GM12892 (cell line): Measurements from ENCODE around the gene RMND5B.

Experiments
- POLR2A ChIP-seq: IDR thresholded peaks from 2 replicates; pipeline ENCODE4 v1.6.1; 2011; ENCODE audit warnings: low read depth, low read length, control low read depth
- POLR2AphosphoS5 ChIP-seq: IDR thresholded peaks from 2 replicates; pipeline ENCODE4 v1.6.1; 2011; ENCODE audit warnings: low read depth, low read length, control low read depth

- TF ChIP-seq POLR2A: no peak
- TF ChIP-seq POLR2AphosphoS5: no peak
Observed at GRCh38 chr5:178180141-178180863, 49.5 kb downstream of the RMND5B start.
